HL-60/S4 treated with phorbol 12-myristate 13-acetate at 8.2 ng/mL for 4 days and 3 days (cell line): Measurements from ENCODE around the gene ARHGAP26.

ENCODE experiments used
- in situ Hi-C: fragments of 300-500 bp; cut with MboI; formaldehyde crosslinking; loops from 2 replicates; pipeline ENCODE4 v1.15.0; 2022; ENCODE audit warnings: low sequenced_read_pairs

Gene ARHGAP26

GRCh38 chr5:143204474-143205246, 434.5 kb downstream of the ARHGAP26 start:
- in situ Hi-C loops = no loop called here

GRCh38 chr5:143205386-143205785, 435.2 kb downstream of the ARHGAP26 start:
- in situ Hi-C loops = no loop called here

DNA sequence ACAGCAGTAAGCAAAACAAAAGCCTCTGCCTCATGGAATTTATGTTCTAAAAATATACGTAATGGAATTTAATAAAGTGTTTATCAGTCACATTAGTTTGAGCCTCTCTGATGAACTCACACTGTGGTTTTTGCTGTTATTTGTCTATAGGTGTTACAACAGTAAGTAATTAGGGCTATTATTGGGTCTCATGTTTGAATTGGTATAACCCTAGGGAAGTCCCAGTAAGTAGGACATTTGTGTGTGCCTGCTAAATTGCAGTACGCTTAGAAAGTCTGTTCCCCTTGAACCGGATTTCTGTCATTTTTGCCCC, 435.7 kb downstream of the ARHGAP26 start:
- in situ Hi-C loops = no loop called here

DNA sequence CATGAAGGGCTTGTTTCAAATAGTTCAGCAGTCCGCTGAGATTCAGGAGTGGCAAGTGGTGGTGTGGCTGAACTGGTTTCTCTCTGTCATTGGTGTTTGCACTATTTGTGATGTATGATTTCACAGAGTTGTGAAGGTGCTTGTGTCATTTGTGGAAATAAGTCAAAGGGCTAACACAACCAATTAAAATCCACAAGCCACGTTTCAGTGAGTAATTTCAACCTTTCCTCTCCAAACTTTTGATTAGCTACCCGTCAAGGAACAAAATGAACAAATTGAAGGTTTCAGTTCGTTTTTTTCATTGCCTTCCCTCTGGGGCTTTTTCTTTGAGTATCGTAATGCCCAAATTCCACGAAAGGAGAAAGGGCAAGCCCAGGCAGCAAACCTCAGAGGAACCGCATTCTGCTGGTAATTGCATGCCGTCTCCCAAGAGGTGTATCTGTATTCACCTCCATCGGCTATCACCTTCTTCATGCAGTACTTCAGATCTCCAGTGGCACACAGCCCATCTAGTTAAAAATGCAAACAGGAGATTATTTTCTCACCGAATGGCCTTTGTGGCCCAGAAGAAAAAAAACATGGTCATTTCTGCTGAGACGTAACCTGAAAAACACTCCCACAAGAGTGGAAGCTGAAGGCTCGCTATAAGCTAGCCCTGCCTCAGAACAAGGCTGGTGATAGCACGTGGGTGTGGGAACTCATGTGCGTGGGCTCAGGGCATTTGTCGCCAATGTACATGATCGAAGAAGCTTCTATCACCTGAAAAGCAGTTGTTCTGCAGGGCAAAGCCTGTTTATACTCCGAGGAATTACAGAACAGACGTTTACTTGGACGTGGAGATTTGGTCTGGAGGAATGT, 436.2 kb downstream of the ARHGAP26 start:
- in situ Hi-C loops = no loop called here

GRCh38 chr5:143207058-143207457, 436.9 kb downstream of the ARHGAP26 start:
- in situ Hi-C loops = no loop called here

- in situ Hi-C loops = no loop called here
Measured at GRCh38 chr5:143207563-143208364, 437.6 kb downstream of the ARHGAP26 start.

DNA sequence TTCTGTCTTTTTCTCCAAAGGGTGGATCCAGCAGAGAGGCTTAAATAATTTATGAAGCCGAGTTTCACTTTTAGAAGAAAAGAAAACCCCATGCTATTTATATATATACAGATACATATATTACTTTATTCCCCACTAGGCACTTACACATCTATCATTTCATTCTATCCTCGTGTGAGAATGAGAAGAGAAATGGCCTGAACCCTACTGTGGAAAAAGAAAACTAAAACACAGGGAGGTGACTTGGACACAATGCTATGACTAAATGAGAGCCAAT, 438.1 kb downstream of the ARHGAP26 start:
- in situ Hi-C loops = no loop called here

GRCh38 chr5:143208781-143209510, 438.8 kb downstream of the ARHGAP26 start:
- in situ Hi-C loops = no loop called here

DNA sequence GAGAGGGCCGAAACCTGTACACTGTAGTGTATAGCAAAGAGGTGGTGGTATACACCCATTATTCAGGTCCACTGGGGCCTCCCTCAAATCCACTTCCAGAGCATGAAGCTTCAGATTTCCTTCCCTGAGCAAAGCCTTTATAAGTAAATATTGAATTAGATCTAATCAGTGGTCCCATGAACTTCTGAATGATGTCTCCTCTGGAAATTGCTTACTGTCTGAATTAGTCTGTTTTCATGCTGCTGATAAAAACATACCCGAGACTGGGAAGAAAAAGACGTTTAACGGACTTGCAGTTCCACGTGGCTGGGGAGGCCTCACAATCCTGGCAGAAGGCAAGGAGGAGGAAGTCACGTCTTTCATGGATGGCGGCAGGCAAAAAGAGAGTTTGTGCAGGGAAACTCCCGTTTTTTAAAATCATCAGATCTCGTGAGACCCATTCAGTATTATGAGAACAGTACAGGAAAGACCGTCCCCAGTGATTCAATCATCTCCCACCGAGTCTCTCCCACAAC, 439.8 kb downstream of the ARHGAP26 start:
- in situ Hi-C loops = no loop called here

DNA sequence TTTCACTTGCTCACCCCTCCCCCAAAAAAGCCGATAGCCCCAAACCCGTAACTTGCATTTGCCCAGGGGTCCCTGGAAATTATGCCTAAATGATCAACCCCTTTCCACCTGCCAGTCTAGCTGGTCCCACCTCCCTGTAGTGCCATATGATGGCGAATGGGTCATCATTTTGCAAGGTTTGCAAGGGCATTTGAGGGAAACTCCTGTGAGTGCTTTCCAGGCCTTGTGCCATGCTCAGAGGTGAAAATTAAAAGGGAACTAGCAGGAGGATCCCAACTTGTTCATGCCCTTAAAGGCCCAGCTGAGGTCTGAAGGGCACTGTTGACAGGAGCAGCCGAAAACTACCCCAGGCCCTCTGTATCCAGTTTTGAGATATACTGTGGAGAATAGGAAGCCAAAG, 440.4 kb downstream of the ARHGAP26 start:
- in situ Hi-C loops = no loop called here

DNA sequence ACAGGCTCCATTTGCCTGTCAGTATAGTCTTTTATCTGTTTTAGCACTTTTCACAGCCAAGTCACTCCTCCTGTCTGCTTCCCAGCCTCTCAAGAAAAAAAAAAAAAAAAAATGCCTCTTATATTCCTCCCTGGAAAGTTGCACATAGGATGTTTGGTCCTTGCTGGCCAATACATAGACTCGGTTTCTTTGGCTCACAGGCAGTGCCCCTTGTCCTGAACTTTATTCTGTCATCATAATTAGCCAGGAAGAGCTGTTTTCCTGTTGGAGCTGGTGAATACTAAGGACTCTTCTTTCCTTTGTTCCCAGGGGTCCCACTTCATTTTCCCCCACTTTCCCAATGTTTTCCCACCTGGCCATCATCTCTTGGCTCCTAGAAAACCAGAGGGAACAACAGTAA, 442.1 kb downstream of the ARHGAP26 start:
- in situ Hi-C loops = no loop called here

DNA sequence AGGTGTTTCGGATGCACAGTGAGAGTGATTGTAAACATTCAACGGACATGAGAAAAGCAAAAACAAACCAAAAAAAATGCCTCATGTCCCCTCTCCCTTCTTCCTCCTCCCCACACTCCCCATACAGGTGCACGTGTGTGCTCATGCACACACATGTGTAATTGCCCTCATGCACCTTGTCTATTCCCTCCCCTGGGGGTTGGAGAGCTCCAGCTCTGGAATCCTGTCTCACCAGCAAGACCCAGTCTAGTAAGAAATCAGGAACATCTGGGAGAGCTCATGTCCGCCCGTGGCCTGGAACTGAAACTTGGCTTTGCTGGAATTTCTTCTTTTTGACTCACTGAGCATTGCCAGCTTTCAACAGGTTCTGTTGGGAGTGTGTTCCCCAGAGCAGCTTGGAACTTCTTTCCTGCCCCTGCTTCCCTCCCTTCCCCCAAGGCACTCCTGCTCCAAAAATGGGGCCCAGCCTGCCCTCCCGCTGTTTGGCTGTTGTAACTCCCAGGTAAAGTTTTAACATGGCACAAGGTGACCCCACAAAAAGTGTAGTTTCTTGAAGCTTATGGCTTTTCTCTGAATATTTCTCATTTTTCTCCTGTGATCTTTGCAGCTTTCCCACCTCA, 443.2 kb downstream of the ARHGAP26 start:
- in situ Hi-C loops = no loop called here

DNA sequence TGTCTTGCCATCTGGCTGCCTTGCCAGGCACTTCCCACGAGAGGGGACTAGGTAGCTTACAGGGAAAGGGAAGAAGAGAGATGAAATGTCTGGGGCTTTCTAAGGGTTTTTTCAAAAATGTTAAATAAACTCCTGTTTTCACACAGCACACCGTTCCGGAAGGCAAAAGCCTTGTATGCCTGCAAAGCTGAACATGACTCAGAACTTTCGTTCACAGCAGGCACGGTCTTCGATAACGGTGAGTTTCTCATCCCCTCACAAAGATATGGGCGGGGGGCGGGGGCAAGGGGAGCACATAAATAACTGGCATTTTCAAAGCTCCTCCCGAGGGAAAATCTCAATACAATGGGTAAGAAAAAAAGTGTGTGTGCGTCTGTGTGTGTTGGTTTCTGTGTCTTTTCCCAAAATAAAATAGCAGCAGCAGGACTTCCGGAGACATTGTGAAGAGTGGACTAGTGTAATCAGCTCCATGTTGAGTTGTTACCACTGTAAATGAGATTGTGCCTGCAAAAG, 443.7 kb downstream of the ARHGAP26 start:
- in situ Hi-C loops = no loop called here

- in situ Hi-C loops = no loop called here
Measured at GRCh38 chr5:143214458-143214857, 444.3 kb downstream of the ARHGAP26 start.

GRCh38 chr5:143214890-143215289, 444.7 kb downstream of the ARHGAP26 start:
- in situ Hi-C loops = no loop called here

DNA sequence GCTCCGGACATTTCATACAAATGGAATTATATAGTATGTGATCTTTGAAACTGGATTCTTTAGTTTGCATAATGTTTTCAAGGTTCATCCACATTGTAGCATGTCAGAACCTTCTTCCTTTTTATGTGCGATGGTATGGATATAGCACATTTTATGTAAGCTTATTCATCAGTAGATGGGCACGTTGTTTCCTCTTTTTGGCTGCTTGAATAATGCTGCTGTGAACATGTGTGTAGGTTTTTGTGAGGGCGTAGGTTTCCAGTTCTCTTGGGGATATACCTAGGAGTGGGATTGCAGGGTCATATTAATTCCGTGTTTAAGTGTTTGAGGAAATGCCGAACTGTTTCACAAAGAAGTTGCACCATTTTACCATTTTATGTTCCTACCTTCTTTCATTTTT, 445.5 kb downstream of the ARHGAP26 start:
- in situ Hi-C loops = no loop called here

- in situ Hi-C loops = no loop called here
Measured at GRCh38 chr5:143216211-143216610, 446.0 kb downstream of the ARHGAP26 start.

DNA sequence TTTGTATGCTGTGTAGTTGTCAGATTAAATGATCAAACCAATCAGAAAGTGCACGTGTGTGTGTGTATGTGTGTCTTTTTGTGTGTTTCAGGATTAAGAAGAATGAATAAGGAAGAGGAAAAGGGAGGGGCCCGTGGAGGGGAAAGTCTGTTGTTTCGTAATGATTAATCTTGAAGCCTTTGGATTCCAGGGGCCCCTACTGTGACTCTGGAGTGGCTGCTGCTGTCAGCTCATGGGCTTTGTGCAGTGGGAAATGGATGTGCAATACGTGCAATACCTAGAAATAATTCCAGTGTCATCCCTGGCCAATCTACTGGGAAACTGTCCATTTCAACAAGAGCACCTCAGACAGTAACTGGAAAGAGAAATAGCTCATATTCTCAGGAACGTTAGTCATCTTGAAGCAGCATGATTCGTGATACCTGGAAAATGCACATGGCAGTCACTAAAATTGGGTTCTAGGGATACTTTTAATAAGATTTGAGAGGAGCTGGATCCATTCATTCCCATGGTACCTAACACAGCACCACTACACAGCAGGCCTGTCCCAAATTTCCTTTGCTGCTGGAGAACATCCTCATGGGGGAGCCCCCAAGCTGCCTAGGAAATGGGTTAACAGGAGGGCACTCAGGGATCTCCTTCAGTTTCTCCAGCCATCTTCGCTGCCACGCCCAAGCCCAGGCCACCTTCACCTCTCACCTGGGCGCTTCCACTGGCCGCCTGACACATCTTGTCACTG, 447.1 kb downstream of the ARHGAP26 start:
- in situ Hi-C loops = no loop called here

GRCh38 chr5:143217804-143218160, 447.6 kb downstream of the ARHGAP26 start:
- in situ Hi-C loops = no loop called here
